Fibroblast of skin of back (primary cell): ENCODE data around the gene TBCE. TPM values are rescaled to one million over a fixed set of nuclear protein-coding genes. Genes with fewer than 3 reads are reported as not detected.
A peak's percentile ranks its signal among the peaks of the same experiment; 100 is the strongest.

Source experiments
- DNase-seq: peaks from one replicate; pipeline ENCODE4 v3.0.0-alpha.2; 2013
- polyA plus RNA-seq, 2 experiments: library from polyadenylated mRNA; unstranded; fragments of 120-200 nt; gene quantifications; one replicate each; pipeline ENCODE4 v1.2.1, GENCODE V29; 2013; ENCODE audit not compliant: insufficient read length in 2 of 2

Gene TBCE, protein sequence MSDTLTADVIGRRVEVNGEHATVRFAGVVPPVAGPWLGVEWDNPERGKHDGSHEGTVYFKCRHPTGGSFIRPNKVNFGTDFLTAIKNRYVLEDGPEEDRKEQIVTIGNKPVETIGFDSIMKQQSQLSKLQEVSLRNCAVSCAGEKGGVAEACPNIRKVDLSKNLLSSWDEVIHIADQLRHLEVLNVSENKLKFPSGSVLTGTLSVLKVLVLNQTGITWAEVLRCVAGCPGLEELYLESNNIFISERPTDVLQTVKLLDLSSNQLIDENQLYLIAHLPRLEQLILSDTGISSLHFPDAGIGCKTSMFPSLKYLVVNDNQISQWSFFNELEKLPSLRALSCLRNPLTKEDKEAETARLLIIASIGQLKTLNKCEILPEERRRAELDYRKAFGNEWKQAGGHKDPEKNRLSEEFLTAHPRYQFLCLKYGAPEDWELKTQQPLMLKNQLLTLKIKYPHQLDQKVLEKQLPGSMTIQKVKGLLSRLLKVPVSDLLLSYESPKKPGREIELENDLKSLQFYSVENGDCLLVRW
- 40.5 TPM for polyA plus RNA-seq (2013, experiment 1 of 2; ENCODE audit: insufficient read length)
- 32.0 TPM for polyA plus RNA-seq (2013, experiment 2 of 2; ENCODE audit: insufficient read length)

DNA sequence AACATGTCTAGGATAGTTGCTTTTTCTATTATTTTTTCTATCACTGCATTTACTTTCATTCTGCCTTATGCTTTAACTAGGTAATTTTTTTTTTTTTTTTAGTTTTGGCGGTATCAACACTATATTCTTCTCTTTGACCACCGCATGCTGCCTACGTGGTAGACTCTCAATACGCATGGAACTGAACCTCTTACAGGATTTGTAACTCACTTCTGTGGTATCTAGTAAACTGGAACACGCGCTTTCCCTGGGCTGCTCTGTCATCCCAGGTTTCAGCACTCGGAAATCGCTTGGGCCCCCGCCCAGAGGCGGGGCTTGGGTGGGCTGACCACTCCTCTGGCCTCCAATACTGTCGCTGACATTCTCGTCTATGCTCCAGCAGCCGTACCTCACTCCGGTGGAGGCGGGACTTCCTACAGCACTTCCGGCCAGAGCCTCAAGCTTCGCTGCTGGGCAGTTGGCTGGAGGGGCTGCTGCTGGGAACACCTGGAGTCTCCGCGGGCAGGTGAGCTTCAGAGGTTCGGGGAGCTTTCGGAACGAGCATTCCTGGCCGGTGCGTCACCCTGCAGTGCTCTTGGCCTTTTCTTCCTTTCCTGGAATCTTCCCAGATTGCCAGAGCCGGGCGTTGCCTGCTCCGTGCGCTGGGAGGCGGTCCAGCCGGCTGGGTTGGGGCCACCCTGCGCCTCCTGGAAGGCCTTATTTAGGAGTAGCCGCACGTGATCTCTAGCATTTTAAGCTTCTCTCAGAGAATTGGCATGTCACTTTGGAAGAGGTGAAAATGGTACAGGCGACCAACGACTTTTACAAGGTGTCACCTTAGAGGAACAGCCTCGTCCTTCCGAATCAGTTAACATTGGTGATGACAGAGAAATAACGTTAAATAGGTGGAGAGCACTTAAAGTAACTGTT, at the start of gene TBCE:
TSS of gene TBCE (plus strand) at position 428 of the 909 bp plus-strand sequence. CDS start 12,623 bp downstream, outside the sequence.
- peak; percentile 97 for DNase-seq

DNA sequence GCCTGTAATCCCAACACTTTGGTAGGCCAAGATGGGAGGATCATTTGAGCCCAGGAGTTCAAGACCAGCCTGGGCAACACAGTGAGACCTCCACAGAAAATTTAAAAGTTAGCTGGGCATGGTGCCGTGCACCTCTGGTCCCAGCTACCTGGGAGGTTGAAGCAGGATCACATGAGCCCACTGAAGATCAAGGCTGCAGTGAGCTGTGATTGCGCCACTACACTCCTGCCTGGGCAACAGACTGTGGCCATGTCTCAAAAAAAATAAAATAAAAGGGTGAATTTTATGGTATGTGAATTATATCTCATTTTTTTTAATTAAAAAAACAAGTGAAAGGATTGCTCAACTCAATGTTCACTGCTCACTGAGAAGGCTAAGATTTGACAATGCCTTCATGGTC, 48.0 kb upstream of the TBCE start:
- no peak for DNase-seq

DNA sequence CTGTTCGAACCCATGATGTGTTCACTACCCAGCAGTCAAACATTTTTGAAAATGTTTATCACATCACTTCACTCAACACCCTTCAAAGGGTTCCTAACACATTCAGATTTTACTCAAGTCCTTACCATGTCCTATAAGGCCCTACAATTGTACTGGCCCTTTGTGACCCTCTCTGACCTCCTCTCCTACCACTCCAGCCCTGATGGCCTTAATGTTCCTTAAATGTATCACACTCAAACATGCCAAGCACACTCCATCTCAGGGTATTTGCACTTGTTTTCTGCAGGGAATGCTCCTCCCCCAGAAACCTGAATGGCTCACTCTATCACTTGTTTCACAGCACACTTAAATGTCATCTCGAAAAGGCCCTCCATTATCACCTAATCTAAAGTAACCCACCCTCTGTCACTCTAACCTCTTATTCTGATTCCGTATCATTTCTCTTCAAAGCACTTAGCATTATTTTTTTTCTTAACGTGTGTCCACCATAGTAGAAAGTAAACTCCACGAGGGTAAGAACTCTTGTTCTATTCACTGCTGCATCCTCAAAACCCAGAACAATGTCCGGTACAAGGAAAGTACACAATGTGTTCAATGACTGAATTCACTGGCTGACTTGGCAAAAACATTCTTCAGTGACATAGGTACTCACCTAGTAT, 46.6 kb upstream of the TBCE start:
- DNase-seq, result no peak

DNA sequence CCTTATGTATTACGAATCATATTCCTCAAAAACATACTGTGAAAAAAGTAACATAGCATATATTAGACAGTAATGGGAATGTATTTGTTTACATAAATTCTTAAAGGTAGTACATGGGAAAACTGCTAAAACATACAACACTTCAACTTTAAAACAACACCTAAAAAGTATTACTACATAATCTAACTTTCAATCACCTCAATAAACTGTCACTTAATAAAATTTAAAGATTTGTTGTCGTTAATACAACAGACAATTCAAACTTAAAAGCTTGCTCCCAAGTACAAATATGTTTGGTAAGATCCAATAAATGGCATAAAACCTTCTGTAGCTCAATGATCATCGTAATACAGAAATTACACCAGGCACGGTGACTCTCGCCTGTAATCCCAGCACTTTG, 42.9 kb upstream of the TBCE start:
- DNase-seq, result no peak

DNA sequence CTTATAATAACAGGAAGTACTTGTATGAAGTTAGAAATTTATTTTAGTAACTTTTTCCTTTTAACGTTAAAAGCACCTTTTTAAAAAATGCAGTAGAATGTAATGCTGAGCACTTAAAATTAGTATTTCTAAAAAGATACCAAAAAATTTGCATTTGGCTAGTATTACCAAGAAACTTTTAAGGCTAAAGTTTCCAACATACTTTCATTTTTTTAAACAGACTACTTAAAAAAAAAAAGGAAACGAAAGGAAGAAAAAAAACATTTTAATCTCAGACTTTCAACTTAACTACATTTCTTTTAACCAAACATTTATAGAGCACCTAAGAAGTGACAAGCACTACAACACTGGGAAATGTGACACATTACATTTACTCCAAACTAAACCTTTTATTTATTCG, 42.1 kb upstream of the TBCE start:
- no peak for DNase-seq

DNA sequence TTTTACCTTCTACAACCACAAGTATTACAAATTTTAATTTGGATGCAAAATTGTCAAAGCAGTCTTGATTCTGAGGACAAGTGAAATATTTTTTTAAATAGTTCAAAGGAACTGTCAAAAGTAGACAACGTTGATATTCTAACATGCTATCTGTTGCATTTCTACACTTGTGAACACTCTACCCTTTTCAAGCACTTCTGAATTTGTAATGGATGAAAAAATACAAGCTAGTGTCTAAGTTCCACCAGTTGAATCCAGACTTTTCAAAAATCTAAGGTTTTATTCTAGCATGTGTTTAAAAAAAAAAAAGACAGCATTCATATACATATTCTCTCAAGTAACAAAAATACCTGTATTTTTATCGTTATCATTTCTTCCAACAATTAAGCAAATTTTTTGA, 41.4 kb upstream of the TBCE start:
- DNase-seq, result no peak

DNA sequence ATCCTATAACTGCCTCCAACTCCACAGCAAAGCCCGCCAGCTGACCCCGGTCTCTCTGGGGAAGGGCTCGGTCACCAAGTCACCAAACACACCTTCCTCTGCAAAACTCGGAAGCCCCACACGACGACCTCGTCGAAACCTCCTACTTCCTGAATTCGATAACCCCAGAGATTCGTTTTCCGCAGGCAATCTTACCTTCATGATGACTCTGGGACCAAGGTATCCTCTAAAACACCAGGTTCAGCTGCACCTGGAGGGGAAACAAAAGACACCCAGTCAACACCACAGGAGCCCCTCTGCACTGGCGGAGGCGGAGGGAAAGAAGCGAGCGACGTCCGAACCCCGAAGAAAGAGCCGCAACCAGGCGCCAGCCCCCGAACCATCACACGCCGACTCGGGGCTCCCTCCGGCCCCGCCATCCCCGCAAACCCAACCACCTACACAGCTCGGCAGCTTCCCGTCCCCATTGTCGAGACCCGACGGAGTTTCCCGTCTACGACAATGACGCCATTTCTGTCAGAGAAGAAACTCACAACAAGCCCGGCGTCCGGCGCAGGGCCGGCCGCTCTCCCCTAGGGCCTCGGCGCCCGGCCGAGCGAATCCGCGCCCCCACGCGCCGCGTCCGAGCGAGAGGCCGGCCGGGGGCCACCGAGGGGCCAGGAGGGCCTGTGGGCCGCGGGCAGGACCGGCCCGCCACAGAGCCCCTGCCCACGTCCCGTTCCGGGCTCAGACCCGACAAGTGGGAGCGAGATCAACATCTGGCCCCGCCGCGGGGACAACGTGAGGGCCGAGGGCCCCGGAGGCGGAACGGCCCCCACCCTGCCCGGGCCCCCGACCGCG, 40.3 kb upstream of the TBCE start:
- DNase-seq, result peak; percentile 51

DNA sequence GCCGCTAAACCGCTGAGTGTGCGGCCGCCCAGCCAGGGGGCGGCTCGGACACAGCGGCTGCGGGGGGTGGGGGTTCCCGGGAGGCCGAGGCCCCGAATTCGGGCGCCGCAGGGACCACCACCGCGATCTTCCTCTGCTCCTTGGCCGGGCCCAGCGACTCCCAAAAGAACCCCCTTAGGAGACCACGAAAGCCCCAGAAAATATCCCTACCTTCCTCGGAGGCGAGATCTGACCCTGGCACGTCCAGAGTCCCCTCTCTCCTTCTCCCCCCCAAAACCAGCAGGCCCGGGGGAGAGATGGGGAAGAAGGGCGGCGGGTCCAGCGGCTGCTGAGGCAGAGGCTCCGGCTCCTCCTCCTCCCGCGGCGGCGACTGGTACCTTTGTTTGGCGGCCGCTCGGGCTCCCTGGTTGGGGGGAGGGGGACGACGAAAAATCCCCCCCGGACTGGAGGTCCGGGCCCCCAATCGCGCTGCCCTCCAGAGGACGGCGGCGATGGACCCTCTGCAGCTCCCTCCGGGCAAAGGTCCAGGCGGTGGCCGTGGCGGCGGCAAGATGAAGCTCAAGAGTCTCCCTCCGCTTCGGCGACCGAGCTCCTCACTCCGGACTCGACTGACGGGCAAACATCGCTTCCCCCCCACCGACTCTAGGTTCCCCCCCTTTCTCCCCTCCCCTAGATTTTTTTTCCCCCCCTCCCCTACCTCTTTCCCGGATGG, 39.5 kb upstream of the TBCE start, which contains the start of gene ARID4B:
TSS of gene ARID4B (minus strand) at position 621 of the 712 bp plus-strand sequence. CDS start 1,260 bp downstream, outside the sequence.
- no peak for DNase-seq

DNA sequence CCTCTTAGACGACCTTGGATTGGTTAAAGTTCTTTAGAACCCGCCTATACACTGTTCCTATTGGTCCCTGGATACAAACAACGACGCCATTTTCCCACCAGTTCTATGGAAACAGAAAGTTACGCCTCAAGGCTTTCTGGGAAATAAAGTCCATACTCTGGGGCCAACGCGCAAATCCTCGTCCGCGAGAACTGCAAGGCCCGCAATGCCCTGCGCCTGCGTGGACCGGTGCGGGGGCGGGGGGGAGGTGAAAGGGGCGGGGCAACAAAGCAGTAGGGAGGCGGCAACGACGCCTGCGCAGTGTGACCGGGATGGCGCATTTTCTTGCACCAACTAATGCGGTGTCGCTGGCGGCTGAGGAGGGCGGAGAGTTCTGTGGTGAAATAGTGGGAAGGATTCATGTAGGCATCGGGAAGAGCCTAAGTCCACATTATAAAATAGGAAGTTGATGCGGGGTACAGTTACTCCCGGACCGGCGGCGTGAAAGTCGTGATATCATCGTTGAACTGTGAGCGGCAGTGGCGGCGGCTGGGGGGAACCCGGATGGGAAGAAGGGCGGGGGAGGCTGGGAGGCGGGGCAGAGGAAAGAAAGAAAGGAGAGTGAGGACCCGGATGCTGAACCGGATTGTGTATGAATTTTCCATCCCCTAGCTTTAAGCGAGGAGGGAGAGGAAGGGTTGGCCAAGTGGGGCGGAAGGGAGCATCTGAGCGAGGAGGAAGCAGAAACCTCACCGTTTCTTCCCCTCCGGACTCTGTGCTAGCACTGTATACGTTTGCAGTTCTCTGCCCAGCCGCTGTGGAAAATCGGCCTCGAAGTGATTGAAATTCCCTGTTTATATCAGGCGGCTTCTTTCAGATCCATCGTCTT, 38.7 kb upstream of the TBCE start, which contains the start of gene GGPS1:
TSS of gene GGPS1 (plus strand) at position 300 of the 868 bp plus-strand sequence. CDS start 6,695 bp downstream, outside the sequence.
- peak; percentile 100 for DNase-seq

DNA sequence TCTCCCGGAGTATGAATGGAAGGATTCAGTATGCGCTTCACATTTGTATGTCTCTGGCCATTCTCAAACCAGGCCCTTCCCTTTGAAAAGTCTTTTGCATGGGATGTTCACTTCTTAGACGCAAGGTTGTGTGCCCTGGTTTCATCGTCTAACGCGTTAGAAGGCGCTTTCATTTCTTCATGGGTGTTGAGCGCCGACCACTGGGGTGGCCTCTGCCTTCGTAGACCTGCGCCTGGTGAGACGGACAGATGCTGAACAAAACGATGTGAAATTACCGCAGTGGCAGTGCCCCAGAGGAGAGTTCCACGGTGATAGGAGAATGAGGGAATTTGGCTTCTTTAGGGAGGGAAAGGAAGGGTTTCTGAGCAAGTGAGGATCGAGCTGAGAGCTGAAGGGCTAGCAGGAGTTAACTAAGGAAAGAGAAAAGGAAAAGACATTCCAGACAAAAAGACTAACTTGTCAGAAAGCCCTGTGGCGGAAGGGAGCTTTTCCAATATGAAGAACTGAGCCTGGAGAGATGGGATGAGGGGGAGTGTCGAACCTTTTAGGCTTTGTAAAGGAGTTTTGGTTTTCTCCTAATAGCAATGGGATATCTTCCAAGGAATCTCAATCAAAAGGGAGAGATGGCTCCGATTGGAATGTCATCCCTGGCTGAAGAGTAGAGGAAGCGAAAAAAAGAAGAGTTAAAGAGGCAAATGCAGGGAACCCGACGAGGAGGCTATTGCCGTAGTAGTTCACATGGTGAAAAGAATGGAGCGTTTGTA, 37.9 kb upstream of the TBCE start:
- peak; percentile 33 for DNase-seq

DNA sequence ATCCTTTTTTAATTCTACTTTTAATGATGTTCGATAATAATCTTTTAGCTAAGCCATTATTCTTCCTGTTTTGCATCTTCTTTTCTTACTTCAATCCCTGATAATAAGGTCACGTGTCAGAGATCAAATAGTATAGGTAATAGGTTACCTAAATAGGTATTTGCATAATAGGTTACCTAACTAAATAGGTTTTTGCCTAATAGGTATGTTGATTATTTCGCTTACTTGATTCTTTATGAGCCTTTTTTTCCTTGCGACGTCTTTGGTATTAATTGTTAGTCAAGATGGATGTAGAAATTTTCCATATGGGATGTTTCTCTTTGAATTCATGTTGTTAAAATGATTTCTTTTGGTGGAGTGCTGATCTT, 36.3 kb upstream of the TBCE start:
- DNase-seq, result no peak

DNA sequence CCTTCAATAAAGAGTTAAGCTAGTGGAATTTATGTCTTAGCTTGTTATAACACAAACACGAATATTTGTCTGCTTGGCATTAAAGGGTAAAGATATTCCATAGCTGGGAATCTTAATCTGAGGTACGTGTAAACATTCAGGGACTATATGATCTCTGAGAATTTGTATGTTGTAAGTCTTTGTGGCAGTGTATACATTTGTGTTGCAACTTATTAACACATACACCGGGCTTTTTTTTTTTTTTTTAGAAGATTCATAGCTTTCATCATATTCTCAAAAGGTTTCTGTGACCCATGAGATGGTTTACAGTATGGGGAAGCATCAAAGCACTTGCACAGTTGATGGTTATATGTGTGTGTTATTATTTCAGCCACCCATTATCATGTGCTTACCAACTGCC, 35.8 kb upstream of the TBCE start:
- no peak for DNase-seq

DNA sequence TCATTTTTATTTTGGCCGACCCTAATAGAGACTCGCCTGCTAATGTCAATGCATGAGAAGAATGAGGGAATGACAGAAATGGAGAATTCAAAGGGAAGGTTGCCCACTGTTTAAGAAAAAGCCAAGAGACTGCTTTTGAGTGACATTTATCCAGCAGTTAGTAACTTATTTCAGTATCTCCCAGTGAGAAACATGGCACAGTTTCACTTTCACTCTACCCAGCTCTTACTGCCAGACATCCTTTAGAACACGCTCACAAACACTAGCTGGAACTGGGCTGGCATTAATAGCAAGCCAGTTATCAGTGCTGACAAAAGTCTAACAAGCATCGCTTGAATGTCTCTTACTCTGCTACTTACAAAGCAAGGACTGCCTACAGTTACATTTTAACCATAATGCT, 30.3 kb upstream of the TBCE start:
- no peak for DNase-seq

DNA sequence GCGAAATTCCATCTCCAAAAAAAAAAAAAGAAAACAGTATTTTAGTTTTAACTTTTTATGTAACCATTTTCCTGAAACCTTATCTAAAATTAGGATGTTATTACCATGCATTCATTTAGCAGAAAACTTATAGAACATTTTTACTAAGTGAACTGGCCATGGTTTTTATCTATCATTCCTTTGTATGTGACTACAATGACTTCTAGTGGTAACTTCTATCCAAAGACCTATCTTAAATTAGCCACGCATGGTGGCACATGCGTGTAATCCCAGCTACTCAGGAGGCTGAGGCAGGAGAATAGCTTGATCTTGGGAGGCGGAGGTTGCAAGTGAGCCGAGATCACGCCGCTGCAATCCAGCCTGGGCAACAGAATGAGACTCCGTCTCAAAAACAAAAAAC, 27.5 kb upstream of the TBCE start:
- no peak for DNase-seq

DNA sequence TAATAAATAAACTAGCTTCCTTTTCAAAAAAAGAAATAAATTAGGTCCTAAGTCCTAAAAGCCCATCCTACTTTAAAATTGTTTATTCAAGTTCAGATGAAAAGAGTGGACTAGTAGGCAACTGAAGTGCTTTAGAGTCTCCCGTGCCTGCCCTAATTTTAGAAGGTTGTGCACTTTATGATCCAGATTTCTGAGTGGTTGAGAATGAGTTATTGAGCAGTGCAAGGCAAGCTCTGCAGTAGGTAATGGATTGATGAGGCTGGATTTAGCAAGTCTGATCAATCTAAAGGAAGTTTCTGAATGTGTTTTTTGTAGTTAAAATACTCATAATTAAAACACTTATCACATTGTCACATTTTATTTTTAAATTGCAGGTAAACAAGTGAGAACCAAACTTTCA, 25.9 kb upstream of the TBCE start:
- DNase-seq, result no peak

DNA sequence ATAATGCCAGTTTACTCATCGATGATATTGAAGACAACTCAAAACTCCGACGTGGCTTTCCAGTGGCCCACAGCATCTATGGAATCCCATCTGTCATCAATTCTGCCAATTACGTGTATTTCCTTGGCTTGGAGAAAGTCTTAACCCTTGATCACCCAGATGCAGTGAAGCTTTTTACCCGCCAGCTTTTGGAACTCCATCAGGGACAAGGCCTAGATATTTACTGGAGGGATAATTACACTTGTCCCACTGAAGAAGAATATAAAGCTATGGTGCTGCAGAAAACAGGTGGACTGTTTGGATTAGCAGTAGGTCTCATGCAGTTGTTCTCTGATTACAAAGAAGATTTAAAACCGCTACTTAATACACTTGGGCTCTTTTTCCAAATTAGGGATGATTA, 25.2 kb upstream of the TBCE start:
- no peak for DNase-seq

DNA sequence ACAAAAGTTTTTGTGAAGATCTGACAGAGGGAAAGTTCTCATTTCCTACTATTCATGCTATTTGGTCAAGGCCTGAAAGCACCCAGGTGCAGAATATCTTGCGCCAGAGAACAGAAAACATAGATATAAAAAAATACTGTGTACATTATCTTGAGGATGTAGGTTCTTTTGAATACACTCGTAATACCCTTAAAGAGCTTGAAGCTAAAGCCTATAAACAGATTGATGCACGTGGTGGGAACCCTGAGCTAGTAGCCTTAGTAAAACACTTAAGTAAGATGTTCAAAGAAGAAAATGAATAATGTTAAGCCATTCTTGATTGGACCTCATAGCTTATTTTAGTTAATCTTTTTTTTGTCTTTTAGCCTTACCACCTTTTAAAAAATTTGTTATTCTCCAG, 24.8 kb upstream of the TBCE start:
- DNase-seq, result no peak

DNA sequence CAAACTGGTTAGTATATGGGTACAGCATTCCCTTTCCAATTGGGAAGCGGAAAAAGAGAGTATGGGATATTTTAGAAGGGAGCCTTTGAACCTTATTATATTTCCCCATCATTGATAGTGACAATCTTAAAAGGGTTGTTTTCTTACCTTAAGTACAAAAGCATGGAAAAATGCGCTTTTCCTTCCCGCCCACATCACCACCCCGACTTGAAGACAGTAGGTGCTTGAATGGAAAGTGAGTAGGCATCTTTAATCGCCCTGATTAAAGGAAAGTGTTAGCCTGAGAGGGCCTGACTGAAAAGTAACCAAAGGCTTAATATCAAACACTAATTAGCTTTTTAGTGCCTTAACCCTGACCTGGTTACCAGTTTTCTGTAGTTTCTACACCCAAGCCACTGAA, 23.5 kb upstream of the TBCE start:
- no peak for DNase-seq

DNA sequence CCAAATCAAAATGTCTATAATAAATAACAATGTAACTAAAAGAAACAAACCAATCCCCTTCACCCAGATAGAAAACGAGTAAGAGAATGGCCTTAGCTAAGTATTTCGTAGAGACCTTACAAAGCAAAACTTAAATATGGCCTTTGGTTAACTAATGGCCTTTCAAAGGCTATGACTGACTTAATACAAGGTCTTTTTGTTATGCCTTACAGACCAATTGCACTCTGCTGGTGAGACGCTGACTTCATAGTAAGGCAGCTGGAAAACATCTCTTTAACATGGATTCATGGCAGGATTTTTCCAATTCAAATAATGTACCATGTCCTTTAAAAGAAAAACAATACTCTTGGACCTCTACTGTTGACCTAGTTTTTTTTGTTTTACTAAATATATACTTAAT, 15.8 kb upstream of the TBCE start:
- no peak for DNase-seq
